Ectodermal cell (in vitro differentiated cells): ENCODE data around the gene SLC35F6.

Experiments
- H3K27ac ChIP-seq: 2 replicates; pipeline ENCODE4 v1.7.0; 2013; ENCODE audit warnings: mild to moderate bottlenecking, low read depth, low read length; ENCODE audit not compliant: insufficient read depth, poor library complexity, severe bottlenecking
- H3K27me3 ChIP-seq: 2 replicates; pipeline ENCODE4 v1.7.0; 2013; ENCODE audit warnings: mild to moderate bottlenecking, low read length; ENCODE audit not compliant: insufficient read depth, control insufficient read depth, poor library complexity, severe bottlenecking
- H3K36me3 ChIP-seq: one replicate; pipeline ENCODE4 v1.7.0; 2013; ENCODE audit warnings: low read length; ENCODE audit not compliant: control insufficient read depth, insufficient read depth
- H3K4me1 ChIP-seq: one replicate; pipeline ENCODE4 v1.7.0; 2013; ENCODE audit warnings: low read length; ENCODE audit not compliant: control insufficient read depth, insufficient read depth
- H3K4me3 ChIP-seq: 2 replicates; pipeline ENCODE4 v1.7.0; 2013; ENCODE audit warnings: low read depth, low read length, control low read depth; ENCODE audit not compliant: insufficient read depth
- H3K9me3 ChIP-seq: 2 replicates; pipeline ENCODE4 v1.7.0; 2013; ENCODE audit warnings: mild to moderate bottlenecking, low read length, moderate library complexity; ENCODE audit not compliant: control insufficient read depth
- WGBS, 2 experiments: methylation state at CpG; one replicate each; pipeline ENCODE4 v1.1.7; 2013; ENCODE audit warnings: missing lambda C conversion rate in 2 of 2; 5-methylcytosine and 5-hydroxymethylcytosine counted together

Gene SLC35F6

GRCh38 chr2:26767894-26768487 lies 3.9 kb downstream of the SLC35F6 start:
- no peaks in the 10 kb centered on the region for H3K36me3 ChIP-seq
- H3K4me1 ChIP-seq = peaks cover 28% of the 10 kb centered on the region
- H3K27me3 ChIP-seq = no peaks in the 10 kb centered on the region
- 88 to 93% methylated on average over 5 of the region's 5 CpGs for WGBS, 2 experiments
- no peaks in the 10 kb centered on the region for H3K9me3 ChIP-seq
- H3K27ac ChIP-seq = no peak overlapping the region
- H3K4me3 ChIP-seq = no peak overlapping the region

DNA sequence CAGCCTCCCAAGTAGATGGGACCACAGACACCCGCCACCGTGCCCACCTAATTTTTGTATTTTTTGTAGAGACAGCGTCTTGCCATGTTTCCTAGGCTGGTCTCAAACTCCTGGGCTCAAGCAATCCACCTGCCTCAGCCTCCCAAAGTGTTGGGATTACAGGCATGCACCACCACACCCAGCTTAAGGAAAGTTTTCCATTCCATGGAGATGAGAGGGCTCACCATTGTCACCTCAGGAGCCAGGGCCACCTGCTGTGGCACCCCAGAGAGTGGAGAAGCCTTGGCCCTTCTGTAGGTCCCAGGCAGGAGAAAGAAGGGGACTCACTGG lies 4.6 kb downstream of the SLC35F6 start:
- 93 to 96% methylated on average over 3 of the region's 3 CpGs for WGBS, 2 experiments
- Histone ChIP-seq H3K27ac (no peak overlapping the region), H3K9me3 (no peaks in the 10 kb centered on the region), H3K36me3 (no peaks in the 10 kb centered on the region), H3K4me3 (no peak overlapping the region), H3K4me1 (peaks cover 28% of the 10 kb centered on the region), H3K27me3 (no peaks in the 10 kb centered on the region)

- no peaks in the 10 kb centered on the region for H3K36me3 ChIP-seq
- no peak overlapping the region for H3K4me3 ChIP-seq
- no peaks in the 10 kb centered on the region for H3K9me3 ChIP-seq
- H3K27ac ChIP-seq = no peak overlapping the region
- H3K27me3 ChIP-seq = no peaks in the 10 kb centered on the region
- H3K4me1 ChIP-seq = peaks cover 28% of the 10 kb centered on the region
- 80 to 82% methylated on average over 14 of the region's 14 CpGs for WGBS, 2 experiments
Observed at GRCh38 chr2:26769089-26769761, 5.1 kb downstream of the SLC35F6 start.

- no peaks in the 10 kb centered on the region for H3K36me3 ChIP-seq
- H3K27ac ChIP-seq = no peak overlapping the region
- no peak overlapping the region for H3K4me3 ChIP-seq
- peaks cover 19% of the 10 kb centered on the region for H3K4me1 ChIP-seq
- no peaks in the 10 kb centered on the region for H3K9me3 ChIP-seq
- H3K27me3 ChIP-seq = no peaks in the 10 kb centered on the region
- WGBS, 2 experiments = 88% methylated on average over 6 of the region's 6 CpGs
Observed at GRCh38 chr2:26770986-26771586, 7.0 kb downstream of the SLC35F6 start.

DNA sequence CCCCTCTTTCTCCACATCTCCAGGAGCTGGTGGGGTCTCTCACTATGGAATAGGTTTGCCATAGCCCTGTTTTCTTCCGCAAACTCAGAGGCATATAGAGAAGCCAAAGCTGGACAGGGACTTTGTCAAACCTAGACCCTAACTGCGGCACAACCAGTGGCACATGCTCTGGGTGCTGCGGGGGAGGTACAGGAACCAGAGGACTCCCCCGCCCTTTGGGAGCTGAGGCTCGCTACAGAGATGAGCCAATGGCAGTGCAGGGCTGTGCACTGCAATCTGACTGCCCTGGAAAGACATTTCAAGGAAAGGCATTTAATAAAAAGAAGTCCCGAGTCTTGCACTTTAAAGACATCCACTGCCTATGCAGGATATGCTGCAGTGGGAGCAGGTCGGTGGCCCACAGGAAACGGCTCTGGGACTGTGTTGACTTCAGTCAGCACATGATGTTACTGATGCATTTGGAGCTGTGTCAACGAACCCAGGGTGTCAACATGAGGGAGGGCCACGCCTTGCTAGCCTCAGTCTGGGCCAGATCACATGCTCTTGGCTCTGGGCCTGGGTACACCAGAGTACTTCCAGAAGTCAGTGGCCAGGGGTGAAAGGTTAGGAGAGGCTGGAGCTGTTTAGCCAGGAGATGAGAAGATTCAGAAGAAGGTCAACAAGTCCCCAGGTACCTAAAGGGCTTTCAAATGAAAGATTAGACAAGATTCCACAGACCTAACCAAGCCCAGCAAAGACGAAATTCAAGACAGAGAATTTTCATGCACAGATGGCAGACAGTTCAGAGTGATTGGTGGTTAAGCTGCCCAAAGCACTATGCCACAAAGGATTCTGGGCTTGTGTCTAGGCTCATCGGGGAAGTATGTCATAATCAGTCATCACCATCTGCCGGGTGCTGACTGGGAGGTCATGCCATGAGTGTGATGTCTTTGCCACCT lies 8.2 kb downstream of the SLC35F6 start:
- Histone ChIP-seq H3K9me3 (no peaks in the 10 kb centered on the region), H3K27me3 (no peaks in the 10 kb centered on the region), H3K4me1 (peaks cover 11% of the 10 kb centered on the region), H3K4me3 (no peak overlapping the region), H3K27ac (no peak overlapping the region), H3K36me3 (no peaks in the 10 kb centered on the region)
- 94% methylated on average over 13 of the region's 13 CpGs for WGBS, 2 experiments

- Histone ChIP-seq H3K36me3 (peaks cover 5% of the 10 kb centered on the region), H3K4me3 (no peak overlapping the region), H3K27ac (no peak overlapping the region), H3K4me1 (peaks cover 3% of the 10 kb centered on the region), H3K27me3 (no peaks in the 10 kb centered on the region), H3K9me3 (no peaks in the 10 kb centered on the region)
- 97% methylated on average over 5 of the region's 5 CpGs for whole genome bisulfite sequencing, 2 experiments
Observed at GRCh38 chr2:26776195-26776800, 12.2 kb downstream of the SLC35F6 start.

- Histone ChIP-seq H3K4me3 (no peak overlapping the region), H3K27ac (no peak overlapping the region), H3K9me3 (no peaks in the 10 kb centered on the region), H3K27me3 (no peaks in the 10 kb centered on the region), H3K36me3 (peaks cover 5% of the 10 kb centered on the region), H3K4me1 (no peaks in the 10 kb centered on the region)
- 96% methylated on average over 18 of the region's 18 CpGs for WGBS, 2 experiments
Observed at GRCh38 chr2:26778098-26778497, 14.0 kb downstream of the SLC35F6 start.

GRCh38 chr2:26778507-26778906 lies 14.4 kb downstream of the SLC35F6 start:
- Histone ChIP-seq H3K9me3 (no peaks in the 10 kb centered on the region), H3K27me3 (no peaks in the 10 kb centered on the region), H3K4me1 (no peaks in the 10 kb centered on the region), H3K4me3 (no peak overlapping the region), H3K36me3 (peaks cover 5% of the 10 kb centered on the region), H3K27ac (no peak overlapping the region)
- WGBS, 2 experiments = 89 to 92% methylated on average over 2 to 3 of the region's 3 CpGs

- Histone ChIP-seq H3K27ac (no peak overlapping the region), H3K4me3 (no peak overlapping the region), H3K36me3 (peaks cover 5% of the 10 kb centered on the region), H3K9me3 (no peaks in the 10 kb centered on the region), H3K27me3 (no peaks in the 10 kb centered on the region), H3K4me1 (no peaks in the 10 kb centered on the region)
- 94 to 95% methylated on average over 4 of the region's 4 CpGs for WGBS, 2 experiments
Observed at GRCh38 chr2:26780203-26780760, 16.2 kb downstream of the SLC35F6 start.
